ENCODE measurements around the gene EXOSC6. TPM values are rescaled to one million over a fixed set of nuclear protein-coding genes. Genes with fewer than 3 reads are reported as not detected.
"Not testable (repeated sequence)": the region's sequence is repeated elsewhere in the genome, so short reads cannot be mapped to it uniquely, and the experiment has no call there.

The EXOSC6 gene
- total and polyA plus RNA-seq, 7 donors = 8.8 to 22.2 (median 17.7) TPM

DNA sequence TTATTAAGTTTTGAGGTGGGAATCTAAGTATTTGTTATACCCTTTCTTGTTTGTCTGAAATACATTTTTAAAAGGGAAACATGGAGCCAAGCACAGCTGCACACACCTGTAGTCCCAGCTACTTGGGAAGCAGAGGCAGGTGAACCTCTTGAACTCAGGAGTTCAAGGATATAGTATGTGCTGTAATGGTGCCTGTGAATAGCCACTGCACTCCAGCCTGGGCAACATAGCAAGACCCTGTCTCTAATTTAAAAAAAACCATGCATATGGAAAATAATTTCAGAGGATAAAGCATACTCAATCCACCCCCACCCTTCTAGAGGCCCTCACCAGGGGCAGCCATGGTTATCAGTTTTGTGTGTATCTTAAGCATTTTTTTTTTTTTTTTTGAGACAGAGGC, 43.9 kb upstream of the EXOSC6 start:
- intact Hi-C loops (cut with DNase I) = no loop called here
- DNase-seq (no peak), ATAC-seq (no peak)
- TF ChIP-seq CTCF (IDR thresholded peaks at IDR 0.05) = no peak
- Histone ChIP-seq H3K4me3 (no peak overlapping the region), H3K27ac (no peak overlapping the region), H3K27me3 (ENCODE audit: insufficient read depth in 3 of 3, low read length in 2 of 3) (no peaks in the 10 kb centered on the region), H3K4me1 (peaks cover 8% of the 10 kb centered on the region), H3K9me3 (peaks cover 1% of the 10 kb centered on the region), H3K36me3 (ENCODE audit: insufficient read depth in 1 of 2, low read depth in 1 of 2) (no peaks in the 10 kb centered on the region)

- WGBS, 3 donors = 91 to 94% (median 91%) methylated on average over 28 of the region's 28 CpGs
- intact Hi-C loops (cut with DNase I) = no loop called here
- no peaks in the 10 kb centered on the region for H3K27me3 ChIP-seq (ENCODE audit: insufficient read depth in 3 of 3, low read length in 2 of 3)
- H3K4me3 ChIP-seq = no peak overlapping the region
- peaks cover 4% of the 10 kb centered on the region for H3K4me1 ChIP-seq
- DNase-seq (no peak), ATAC-seq (no peak)
- no peaks in the 10 kb centered on the region for H3K36me3 ChIP-seq (ENCODE audit: insufficient read depth in 1 of 2, low read depth in 1 of 2)
- no peak for TF ChIP-seq CTCF (IDR thresholded peaks at IDR 0.05)
- no peak overlapping the region for H3K27ac ChIP-seq
- H3K9me3 ChIP-seq = no peaks in the 10 kb centered on the region
Measured at GRCh38 chr16:70294385-70295025, 42.8 kb upstream of the EXOSC6 start.

- ATAC-seq; H3K36me3 ChIP-seq (ENCODE audit: insufficient read depth in 1 of 2, low read depth in 1 of 2); H3K9me3 ChIP-seq; intact Hi-C loops (cut with DNase I); H3K27me3 ChIP-seq (ENCODE audit: insufficient read depth in 3 of 3, low read length in 2 of 3); H3K4me3 ChIP-seq; H3K4me1 ChIP-seq; H3K27ac ChIP-seq; DNase-seq: not testable (repeated sequence)
- WGBS, 3 donors = 93 to 95% (median 95%) methylated on average over 11 of the region's 11 CpGs
Measured at GRCh38 chr16:70292148-70292547, 40.4 kb upstream of the EXOSC6 start.

DNA sequence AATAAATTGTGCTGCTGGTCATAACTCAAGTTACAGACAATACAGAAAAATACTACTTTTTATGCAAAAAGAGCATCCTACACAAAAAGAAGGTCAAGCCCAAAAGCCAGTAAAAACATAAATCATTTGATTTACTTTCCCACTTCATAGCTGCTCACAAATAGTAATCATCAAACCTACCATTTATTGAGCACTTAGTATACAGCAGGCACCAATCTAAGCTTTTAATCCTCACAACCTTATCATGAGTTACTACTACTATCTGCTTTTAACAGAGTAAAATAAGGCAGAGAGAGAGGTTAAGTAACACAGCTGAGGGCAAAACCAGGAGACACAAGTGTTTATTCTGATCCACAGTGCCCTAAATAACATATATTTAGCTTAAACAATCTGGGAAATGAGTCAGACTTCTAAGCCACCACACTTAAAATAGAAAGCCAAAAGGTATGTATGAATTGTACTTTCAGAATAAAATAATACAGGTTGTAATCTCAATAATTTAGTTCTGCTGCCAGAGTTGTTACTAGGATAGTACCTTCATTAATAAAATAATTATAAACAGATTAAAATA, 39.3 kb upstream of the EXOSC6 start:
- DNase-seq (no peak), ATAC-seq (no peak)
- H3K27me3 ChIP-seq (ENCODE audit: insufficient read depth in 3 of 3, low read length in 2 of 3) = no peaks in the 10 kb centered on the region
- no peak for TF ChIP-seq CTCF (IDR thresholded peaks at IDR 0.05)
- intact Hi-C loops (cut with DNase I) = no loop called here
- H3K27ac ChIP-seq = no peak overlapping the region
- H3K4me1 ChIP-seq = no peaks in the 10 kb centered on the region
- no peaks in the 10 kb centered on the region for H3K9me3 ChIP-seq
- no peak overlapping the region for H3K4me3 ChIP-seq
- peaks cover 0 to 2% of the 10 kb centered on the region in 2 donors for H3K36me3 ChIP-seq (ENCODE audit: insufficient read depth in 1 of 2, low read depth in 1 of 2)

- 1 to 3% (median 2%) methylated on average over 47 to 53 of the region's 53 CpGs for WGBS, 3 donors
- TF ChIP-seq CTCF (IDR thresholded peaks at IDR 0.05) = no peak
- no peaks in the 10 kb centered on the region for H3K9me3 ChIP-seq
- ATAC-seq (peak; percentile 97 to 100 (median 99)), DNase-seq (peak; percentile 97)
- peaks cover 2 to 16% of the 10 kb centered on the region in 2 donors for H3K36me3 ChIP-seq (ENCODE audit: insufficient read depth in 1 of 2, low read depth in 1 of 2)
- H3K27me3 ChIP-seq (ENCODE audit: insufficient read depth in 3 of 3, low read length in 2 of 3) = no peaks in the 10 kb centered on the region
- H3K4me3 ChIP-seq = peak within 1 kb of the TSS; percentile 88
- H3K4me1 ChIP-seq = no peaks in the 10 kb centered on the region
- peak within 1 kb of the TSS; percentile 95 for H3K27ac ChIP-seq
- intact Hi-C loops (cut with DNase I) = no loop called here
Measured at GRCh38 chr16:70289229-70290094, 37.7 kb upstream of the EXOSC6 start, which contains the start of gene AARS1. Gene AARS1, minus strand, starts transcription at chr16:70289506. Its CDS starts 6,743 bp downstream, at chr16:70282763.

- H3K4me1 ChIP-seq; H3K9me3 ChIP-seq; H3K27ac ChIP-seq; DNase-seq; H3K27me3 ChIP-seq (ENCODE audit: insufficient read depth in 3 of 3, low read length in 2 of 3); ATAC-seq; intact Hi-C loops (cut with DNase I): not testable (repeated sequence)
- H3K36me3 ChIP-seq (ENCODE audit: insufficient read depth in 1 of 2, low read depth in 1 of 2) = peaks cover 4 to 36% of the 10 kb centered on the region in 2 donors
- 97 to 98% (median 97%) methylated on average over 17 of the region's 17 CpGs for WGBS, 3 donors
- peak overlapping the region; percentile 88 for H3K4me3 ChIP-seq
Measured at GRCh38 chr16:70287304-70287971, 35.7 kb upstream of the EXOSC6 start.
